ENCODE data around the gene DGKG. TPM values are rescaled to one million over a fixed set of nuclear protein-coding genes. Genes with fewer than 3 reads are reported as not detected.

The DGKG gene
- total and polyA plus RNA-seq, 7 donors, result 0.60 to 30.7 (median 6.1) TPM

DNA sequence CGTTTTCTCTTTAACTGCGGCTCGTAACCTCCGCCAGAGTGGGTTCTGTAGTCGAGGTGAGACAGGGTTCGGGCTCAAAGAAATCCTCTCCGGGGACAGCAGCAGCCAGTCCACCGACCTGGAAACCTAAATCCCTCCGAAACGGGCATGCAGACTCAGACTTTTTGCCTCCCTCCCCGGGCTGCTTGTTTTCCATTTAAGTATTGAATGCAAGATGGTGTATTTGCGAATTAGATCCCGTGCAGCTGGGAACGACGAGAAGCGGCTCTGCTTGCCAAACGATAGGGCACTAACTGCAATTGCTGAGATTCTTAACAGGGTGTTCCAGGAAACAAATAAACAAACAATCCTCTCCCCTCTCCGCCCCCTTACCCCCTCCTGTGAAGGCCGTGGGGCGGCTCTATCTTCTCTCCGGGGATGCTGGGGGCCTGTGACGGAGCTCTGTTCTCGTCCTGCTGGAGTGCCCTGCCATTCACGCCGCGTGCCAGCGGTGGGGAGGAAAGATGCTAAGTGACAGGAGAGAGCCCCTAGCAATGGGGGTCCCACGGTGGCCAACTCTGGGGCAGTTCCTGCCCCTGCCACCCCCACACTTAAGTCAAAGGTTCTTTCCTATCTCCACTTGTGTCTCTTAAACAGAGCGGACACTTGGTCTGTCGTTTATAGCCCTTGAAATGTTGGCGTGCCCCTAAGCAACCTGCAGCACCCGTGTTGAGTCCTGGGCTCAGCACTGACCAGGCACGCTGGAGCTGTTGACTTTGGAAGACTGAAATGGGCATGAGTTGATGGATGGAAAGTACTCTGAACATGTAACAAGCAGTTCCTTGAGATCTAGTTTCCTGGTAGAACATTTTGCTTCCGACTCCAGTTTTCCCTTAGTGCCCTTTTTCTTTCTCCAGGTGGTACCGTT, 251.9 kb downstream of the DGKG start:
- Histone ChIP-seq H3K27me3 (peaks cover 0 to 47% (median 30%) of the 10 kb centered on the region in 3 donors), H3K27ac (peak overlapping the region; percentile 73 to 82 (median 80)), H3K36me3 (no peaks in the 10 kb centered on the region), H3K4me1 (peaks cover 0 to 41% (median 34%) of the 10 kb centered on the region in 4 donors), H3K4me3 (peak overlapping the region; percentile 41 to 70 (median 64)), H3K9me3 (no peaks in the 10 kb centered on the region)
- DNase-seq, result no peak
- WGBS, 2 donors, result 4 to 7% methylated on average over 35 of the region's 35 CpGs
- TF ChIP-seq POLR2AphosphoS5 (IDR thresholded peaks at IDR 0.05), result no peak
- TF ChIP-seq POLR2A (IDR thresholded peaks at IDR 0.05), result no peak
- no peak for TF ChIP-seq EP300 (IDR thresholded peaks at IDR 0.05)
- TF ChIP-seq, protein P1, sequence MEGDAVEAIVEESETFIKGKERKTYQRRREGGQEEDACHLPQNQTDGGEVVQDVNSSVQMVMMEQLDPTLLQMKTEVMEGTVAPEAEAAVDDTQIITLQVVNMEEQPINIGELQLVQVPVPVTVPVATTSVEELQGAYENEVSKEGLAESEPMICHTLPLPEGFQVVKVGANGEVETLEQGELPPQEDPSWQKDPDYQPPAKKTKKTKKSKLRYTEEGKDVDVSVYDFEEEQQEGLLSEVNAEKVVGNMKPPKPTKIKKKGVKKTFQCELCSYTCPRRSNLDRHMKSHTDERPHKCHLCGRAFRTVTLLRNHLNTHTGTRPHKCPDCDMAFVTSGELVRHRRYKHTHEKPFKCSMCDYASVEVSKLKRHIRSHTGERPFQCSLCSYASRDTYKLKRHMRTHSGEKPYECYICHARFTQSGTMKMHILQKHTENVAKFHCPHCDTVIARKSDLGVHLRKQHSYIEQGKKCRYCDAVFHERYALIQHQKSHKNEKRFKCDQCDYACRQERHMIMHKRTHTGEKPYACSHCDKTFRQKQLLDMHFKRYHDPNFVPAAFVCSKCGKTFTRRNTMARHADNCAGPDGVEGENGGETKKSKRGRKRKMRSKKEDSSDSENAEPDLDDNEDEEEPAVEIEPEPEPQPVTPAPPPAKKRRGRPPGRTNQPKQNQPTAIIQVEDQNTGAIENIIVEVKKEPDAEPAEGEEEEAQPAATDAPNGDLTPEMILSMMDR (IDR thresholded peaks at IDR 0.05), result no peak
- intact Hi-C loops (cut with DNase I), result loop anchor here (2.0 to 5.0 kb wide), 3 partner anchors 173 to 717 kb away; partner anchors contain the start of gene TBCCD1

DNA sequence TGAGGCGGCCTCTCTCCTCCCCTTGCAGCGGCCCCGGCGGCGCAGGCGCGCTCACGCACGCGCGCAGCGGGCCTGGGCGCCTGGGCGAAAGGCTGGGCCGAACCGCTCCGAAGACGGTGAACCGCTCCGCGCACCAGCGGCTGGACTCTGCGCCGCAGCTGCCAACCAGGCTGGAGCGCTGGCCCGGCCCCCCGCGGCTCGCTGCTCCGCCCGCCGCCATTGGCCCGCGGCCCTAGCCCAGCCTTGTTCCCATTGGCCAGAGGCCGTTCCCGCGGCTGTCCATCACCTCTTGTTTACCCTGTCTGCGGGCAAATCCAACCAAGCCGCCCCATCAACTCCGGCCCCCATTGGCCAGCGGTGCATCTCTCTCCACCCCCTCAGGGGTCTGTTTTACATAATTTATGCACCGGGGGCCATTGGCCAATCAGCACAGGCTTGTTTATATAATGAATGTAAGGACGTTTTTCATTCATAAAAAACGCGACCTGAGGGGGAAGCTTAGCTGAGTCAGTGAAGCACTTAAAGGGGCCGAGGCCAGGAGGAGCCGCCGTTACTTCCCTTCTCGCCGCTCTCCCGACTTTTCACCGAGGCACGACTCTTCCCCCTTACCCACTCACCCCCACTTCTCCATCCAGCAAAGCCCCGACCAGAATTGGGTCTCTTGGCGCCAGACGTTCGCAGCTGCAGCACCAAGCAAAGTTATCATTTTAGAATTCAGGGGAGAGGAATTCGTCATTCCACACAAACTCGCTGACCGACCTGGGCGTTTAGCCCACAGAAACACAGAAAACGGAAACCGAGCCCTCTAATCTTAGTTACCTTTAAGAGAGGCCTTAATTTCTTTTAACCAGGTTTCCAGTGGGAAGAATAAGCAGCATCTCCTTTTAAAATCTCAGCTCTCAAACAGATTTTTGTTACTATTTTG, 252.8 kb downstream of the DGKG start, which contains the start of gene ETV5:
ETV5 (minus strand) TSS at position 149 of the 925 bp plus-strand sequence. CDS start 3,221 bp downstream, outside the sequence.
- Histone ChIP-seq H3K36me3 (no peaks in the 10 kb centered on the region), H3K27ac (peak within 1 kb of the TSS; percentile 77 to 87 (median 83)), H3K4me1 (peaks cover 0 to 41% (median 34%) of the 10 kb centered on the region in 4 donors), H3K9me3 (no peaks in the 10 kb centered on the region), H3K27me3 (peaks cover 0 to 47% (median 30%) of the 10 kb centered on the region in 3 donors), H3K4me3 (peak within 1 kb of the TSS; percentile 54 to 70 (median 64))
- TF ChIP-seq POLR2AphosphoS5 (IDR thresholded peaks at IDR 0.05) (peak; percentile 45 to 80 (median 72)), EP300 (IDR thresholded peaks at IDR 0.05) (no peak), POLR2A (IDR thresholded peaks at IDR 0.05) (peak; percentile 29 to 31)
- TF ChIP-seq, protein P1 (IDR thresholded peaks at IDR 0.05), result peak in 1 of 4 experiments; percentile 1
- intact Hi-C loops (cut with DNase I), result loop anchor here (2.0 to 5.0 kb wide), 3 partner anchors 172 to 718 kb away; partner anchors contain the start of gene TBCCD1
- DNase-seq, result peak; percentile 100
- 0% methylated on average over 63 of the region's 63 CpGs for WGBS, 2 donors

DNA sequence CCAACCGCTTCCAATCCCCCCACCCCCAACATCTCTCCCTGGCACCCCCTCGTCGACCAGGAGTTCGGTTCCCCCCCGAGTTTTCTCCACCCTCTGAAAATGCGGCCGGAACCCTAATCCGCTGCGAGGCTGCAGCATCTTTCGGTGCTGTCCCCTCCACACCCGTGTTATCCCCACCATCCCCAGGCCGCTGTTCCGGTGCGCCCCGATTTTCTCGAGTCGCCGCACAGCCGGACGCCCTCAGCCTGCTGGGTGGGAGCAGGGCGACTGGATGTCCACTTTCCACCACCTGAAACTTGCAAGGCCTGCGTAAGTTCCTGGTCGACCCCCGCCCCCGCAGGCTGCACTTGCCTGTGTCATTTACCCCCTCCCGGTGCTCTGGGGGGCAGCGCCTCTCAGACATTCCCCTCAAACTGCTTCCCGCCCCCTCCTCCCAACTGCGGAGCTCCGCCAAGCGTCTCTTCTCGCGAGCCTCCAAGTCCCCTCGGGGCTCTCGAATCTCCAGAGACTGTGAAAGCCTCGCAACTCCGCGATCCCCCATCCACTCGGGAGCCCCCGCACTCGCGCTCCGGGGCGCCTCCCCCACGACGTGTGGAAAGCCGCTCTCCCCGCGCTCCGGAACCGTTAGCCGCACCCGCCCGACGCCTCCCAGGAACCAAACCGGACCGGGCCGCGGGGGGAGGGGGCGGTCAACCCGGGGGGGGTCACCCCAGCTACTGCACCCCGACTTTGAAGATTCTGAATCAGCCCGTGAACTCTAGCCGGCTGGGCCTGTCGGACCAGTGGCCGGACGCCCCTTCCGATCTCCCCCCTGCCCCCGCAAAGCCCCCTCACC, 253.7 kb downstream of the DGKG start:
- H3K9me3 ChIP-seq, result no peaks in the 10 kb centered on the region
- 1% methylated on average over 69 of the region's 69 CpGs for WGBS, 2 donors
- DNase-seq, result peak; percentile 72
- H3K27me3 ChIP-seq, result peaks cover 0 to 47% (median 27%) of the 10 kb centered on the region in 3 donors
- peak overlapping the region; percentile 54 to 70 (median 64) for H3K4me3 ChIP-seq
- intact Hi-C loops (cut with DNase I), result loop anchor here (2.0 to 5.0 kb wide), 3 partner anchors 172 to 719 kb away; partner anchors contain the start of gene TBCCD1
- H3K4me1 ChIP-seq, result peaks cover 0 to 41% (median 34%) of the 10 kb centered on the region in 4 donors
- TF ChIP-seq, protein P1 (IDR thresholded peaks at IDR 0.05), result peak in 1 of 4 experiments; percentile 10
- TF ChIP-seq POLR2AphosphoS5 (IDR thresholded peaks at IDR 0.05), result no peak
- peak overlapping the region; percentile 77 to 87 (median 83) for H3K27ac ChIP-seq
- no peaks in the 10 kb centered on the region for H3K36me3 ChIP-seq
